Mucosa of stomach (tissue), 1 donor: ENCODE measurements around the gene TRIP13.

Source experiments
- H3K27me3 ChIP-seq: one replicate; pipeline ENCODE4 v1.7.0; 2013; ENCODE audit warnings: mild to moderate bottlenecking, low read length; ENCODE audit not compliant: control insufficient read depth, insufficient read depth
- H3K36me3 ChIP-seq: one replicate; pipeline ENCODE4 v1.7.0; 2013; ENCODE audit warnings: low read length; ENCODE audit not compliant: control insufficient read depth, insufficient read depth
- H3K4me1 ChIP-seq: one replicate; pipeline ENCODE4 v1.7.0; 2013; ENCODE audit warnings: mild to moderate bottlenecking, low read length; ENCODE audit not compliant: control insufficient read depth, insufficient read depth
- H3K4me3 ChIP-seq: one replicate; pipeline ENCODE4 v1.7.0; 2013; ENCODE audit warnings: low read length
- H3K9ac ChIP-seq: one replicate; pipeline ENCODE4 v1.7.0; 2013; ENCODE audit warnings: mild to moderate bottlenecking, low read length, moderate library complexity
- H3K9me3 ChIP-seq: one replicate; pipeline ENCODE4 v1.7.0; 2013; ENCODE audit warnings: mild to moderate bottlenecking, low read length, moderate library complexity; ENCODE audit not compliant: control insufficient read depth
- donor health status: Pancreatic carcinoma.

The TRIP13 gene

DNA sequence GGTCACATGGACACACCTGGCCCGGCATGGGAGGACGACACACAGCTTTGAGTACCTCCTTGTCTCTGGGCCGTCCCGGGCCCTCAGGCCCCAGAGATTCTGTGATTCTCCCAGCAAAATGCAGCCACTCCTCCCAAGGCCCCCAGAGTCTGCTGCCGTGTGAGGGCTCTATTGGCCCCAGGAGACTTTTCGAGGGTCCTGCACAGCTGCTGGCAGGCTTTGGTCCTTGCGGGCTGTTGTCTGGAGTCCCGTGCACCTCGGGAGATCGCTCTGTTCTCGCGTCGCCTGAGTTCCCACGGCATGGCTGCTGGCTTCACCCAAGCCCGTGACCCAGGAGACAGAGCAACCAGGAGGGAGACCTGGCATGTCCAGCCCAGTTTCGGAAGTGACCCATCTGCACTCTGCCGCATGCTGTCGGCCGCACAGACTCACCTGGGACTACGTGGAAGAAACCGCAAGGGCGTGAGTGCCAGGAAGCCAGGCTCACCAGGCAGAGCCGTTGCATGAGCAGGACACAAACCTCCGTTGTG is 69.1 kb downstream of the TRIP13 start:
- no peaks in the 10 kb centered on the region for H3K9me3 ChIP-seq
- no peaks in the 10 kb centered on the region for H3K36me3 ChIP-seq
- peaks cover 7% of the 10 kb centered on the region for H3K27me3 ChIP-seq
- H3K4me3 ChIP-seq: no peak overlapping the region
- no peak overlapping the region for H3K9ac ChIP-seq
- H3K4me1 ChIP-seq: peaks cover 16% of the 10 kb centered on the region

DNA sequence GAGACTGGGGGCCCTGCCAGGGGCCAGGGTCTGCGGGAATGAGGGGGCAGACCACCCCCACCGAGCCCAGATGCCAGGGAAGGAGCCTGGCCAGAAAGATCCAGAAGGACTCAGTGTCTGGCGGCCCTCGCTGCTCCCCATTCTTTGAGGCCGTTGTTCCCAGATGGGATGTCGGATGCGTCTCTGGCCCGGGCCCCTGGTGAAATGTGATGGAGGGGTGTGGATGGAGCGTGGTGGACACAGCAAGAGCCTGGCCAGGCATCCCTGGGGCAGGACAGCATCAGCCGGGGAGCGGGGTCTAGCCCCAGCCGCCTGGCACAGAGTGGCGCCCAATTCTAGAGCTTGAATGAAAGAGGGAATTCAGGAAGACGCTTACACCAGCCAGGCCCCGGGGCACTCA is 69.7 kb downstream of the TRIP13 start:
- Histone ChIP-seq H3K36me3 (no peaks in the 10 kb centered on the region), H3K9me3 (no peaks in the 10 kb centered on the region), H3K27me3 (peaks cover 3% of the 10 kb centered on the region), H3K9ac (no peak overlapping the region), H3K4me3 (no peak overlapping the region), H3K4me1 (peaks cover 10% of the 10 kb centered on the region)

DNA sequence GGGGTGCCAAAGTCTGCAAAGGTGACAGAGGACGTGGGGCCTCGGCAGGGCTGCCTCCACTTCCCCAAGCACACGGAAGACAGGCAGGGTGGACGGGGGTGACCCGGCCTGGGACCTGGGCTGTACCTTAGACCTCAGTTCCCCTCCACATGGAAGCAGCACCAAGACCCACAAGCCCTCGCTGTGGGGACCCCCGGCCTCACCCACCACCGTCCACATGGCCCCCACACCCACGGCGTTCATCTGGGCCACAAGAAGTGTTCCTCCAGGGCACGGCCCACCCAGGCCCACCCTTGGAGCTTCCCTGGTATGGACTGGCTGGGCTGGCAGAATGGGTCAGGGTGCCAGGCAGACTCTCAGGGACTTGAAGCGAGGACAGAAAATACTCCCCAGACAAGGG is 70.1 kb downstream of the TRIP13 start:
- H3K4me3 ChIP-seq: no peak overlapping the region
- no peak overlapping the region for H3K9ac ChIP-seq
- no peaks in the 10 kb centered on the region for H3K36me3 ChIP-seq
- peaks cover 6% of the 10 kb centered on the region for H3K4me1 ChIP-seq
- H3K9me3 ChIP-seq: no peaks in the 10 kb centered on the region
- peaks cover 3% of the 10 kb centered on the region for H3K27me3 ChIP-seq

DNA sequence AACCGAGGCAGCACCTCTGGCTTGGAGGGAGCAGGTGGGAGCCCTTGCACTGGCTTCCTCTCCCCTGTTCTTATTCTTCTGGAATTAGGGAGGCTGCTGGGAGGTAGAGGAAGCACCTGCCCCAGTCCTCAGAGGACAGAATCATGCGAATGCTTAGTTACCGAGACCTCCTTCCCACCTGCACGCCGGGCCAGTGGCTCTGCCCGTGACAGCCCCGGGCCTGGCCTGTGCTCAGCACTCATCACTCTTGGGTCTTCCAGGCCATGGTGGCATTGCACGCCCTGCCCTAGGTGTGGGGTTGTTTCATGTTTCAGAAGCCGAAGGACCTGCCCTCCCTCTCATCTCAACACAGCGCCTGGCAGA is 70.6 kb downstream of the TRIP13 start:
- H3K9ac ChIP-seq: no peak overlapping the region
- H3K36me3 ChIP-seq: no peaks in the 10 kb centered on the region
- H3K4me1 ChIP-seq: peaks cover 4% of the 10 kb centered on the region
- peaks cover 3% of the 10 kb centered on the region for H3K27me3 ChIP-seq
- H3K4me3 ChIP-seq: no peak overlapping the region
- no peaks in the 10 kb centered on the region for H3K9me3 ChIP-seq

DNA sequence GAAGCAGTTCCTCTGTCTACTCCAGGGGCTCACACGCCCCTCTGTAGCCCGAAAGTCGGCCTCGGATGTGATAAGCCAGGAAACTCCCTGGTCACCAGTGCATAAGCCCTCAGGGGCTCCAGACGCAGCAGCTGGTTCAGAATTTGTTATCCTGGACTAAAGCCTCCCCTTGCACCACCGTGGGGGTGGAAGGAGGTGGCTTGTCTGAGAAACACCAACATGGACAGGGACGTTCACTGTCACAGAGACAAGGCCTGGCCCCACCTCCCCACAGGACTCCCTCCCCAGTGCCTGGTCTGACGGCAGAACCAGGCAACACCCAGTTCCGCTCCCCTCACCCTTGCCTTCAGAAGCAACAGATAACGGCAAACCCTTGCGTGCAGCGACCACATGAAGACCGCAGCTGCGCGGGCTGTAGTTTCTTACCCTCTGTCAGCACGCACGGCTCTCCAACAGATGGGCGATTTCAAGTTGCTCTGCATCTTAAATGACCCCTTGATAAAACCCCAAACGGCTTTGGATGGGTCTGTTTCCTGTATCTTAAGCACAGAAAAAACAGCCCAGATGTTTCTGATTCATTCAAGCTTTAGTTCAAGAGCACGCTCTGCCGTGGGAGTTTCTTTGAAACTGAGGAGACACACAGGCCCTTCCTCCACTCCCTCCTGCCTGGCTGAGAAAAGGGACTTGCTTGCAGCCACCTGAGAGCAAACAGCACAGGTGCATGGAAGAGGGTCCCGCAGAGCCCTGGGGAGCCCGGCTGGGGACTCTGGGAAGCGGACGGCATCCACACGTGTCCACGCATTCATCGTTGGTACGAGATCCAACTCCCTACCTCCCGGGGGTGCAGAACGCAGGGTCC is 71.2 kb downstream of the TRIP13 start:
- peaks cover 3% of the 10 kb centered on the region for H3K4me1 ChIP-seq
- H3K4me3 ChIP-seq: no peak overlapping the region
- peaks cover 3% of the 10 kb centered on the region for H3K27me3 ChIP-seq
- no peak overlapping the region for H3K9ac ChIP-seq
- H3K36me3 ChIP-seq: no peaks in the 10 kb centered on the region
- H3K9me3 ChIP-seq: no peaks in the 10 kb centered on the region

DNA sequence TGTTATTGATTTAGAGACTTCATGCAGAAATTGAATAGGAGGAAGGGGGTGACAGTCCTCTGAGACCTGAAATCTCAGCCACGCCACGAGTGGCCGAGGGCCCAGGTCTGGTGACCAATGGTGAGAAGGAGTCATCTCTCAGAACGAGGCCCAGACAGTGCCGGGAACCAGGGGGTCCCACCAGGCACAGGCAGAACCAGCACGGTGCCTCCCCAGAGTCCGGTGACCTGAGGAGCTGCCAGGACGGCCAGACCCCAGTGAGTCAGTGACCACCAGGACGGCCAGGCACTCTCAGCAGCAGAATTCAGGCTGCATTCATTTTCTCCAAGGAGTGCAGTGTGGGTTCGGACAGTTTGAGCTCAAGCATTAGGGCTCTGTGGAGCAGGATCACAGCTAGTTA is 72.1 kb downstream of the TRIP13 start:
- Histone ChIP-seq H3K9ac (no peak overlapping the region), H3K36me3 (no peaks in the 10 kb centered on the region), H3K4me1 (peaks cover 3% of the 10 kb centered on the region), H3K9me3 (no peaks in the 10 kb centered on the region), H3K27me3 (peaks cover 3% of the 10 kb centered on the region), H3K4me3 (no peak overlapping the region)

DNA sequence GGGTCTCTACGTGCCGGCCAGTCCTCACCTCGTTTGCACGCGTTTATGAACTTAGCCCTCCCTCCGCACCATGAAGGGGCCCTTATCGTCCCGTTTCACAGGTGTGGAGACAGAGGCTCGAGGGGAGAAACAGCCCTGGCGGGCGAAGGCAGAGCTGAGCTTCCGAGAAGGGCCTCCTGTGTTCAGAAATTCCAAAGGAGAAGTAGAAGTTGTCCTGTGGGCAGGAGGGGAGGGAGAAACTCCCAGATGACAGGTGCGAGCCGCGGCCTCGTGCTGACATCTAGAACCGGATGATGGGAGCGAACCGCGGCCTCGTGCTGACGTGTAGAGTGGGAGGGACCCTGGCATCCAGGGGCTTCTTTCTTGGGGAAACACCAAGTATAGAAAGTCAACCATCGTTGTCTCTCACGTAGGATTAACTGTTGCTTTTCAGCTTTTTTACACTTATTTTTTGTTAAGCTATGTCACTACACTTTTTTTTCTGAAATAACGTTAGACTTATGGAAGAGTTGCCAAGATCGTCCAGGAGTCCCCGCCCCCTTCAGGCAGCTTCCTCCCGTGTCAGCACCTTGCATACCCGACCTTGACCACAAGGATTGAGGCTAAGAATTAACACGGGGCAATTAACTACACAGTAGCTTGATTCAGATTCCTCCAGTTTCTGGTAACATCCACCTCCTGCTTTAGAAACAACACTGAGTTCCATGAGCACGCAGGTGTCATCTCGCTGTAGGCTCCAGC is 73.1 kb downstream of the TRIP13 start:
- no peak overlapping the region for H3K4me3 ChIP-seq
- no peaks in the 10 kb centered on the region for H3K9me3 ChIP-seq
- no peaks in the 10 kb centered on the region for H3K36me3 ChIP-seq
- H3K27me3 ChIP-seq: peaks cover 3% of the 10 kb centered on the region
- no peak overlapping the region for H3K9ac ChIP-seq
- H3K4me1 ChIP-seq: no peaks in the 10 kb centered on the region

DNA sequence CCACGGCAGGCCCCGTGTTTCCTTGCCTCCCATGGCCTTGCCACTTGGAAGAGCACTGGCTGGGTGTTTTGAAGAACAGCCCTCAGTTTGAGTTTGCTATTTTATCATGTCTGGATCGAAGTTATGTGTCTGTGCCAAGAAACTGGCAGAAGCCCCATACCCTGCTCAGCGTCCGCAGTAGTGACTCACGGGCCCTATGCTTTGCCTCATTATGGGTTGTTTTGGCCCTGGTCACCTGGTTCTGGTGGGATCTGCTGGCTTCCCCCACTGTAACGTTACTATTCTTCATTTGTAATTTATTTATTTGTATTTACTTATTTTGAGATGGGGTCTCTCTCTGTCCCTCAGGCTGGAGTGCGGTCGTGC is 73.6 kb downstream of the TRIP13 start:
- no peaks in the 10 kb centered on the region for H3K9me3 ChIP-seq
- no peaks in the 10 kb centered on the region for H3K4me1 ChIP-seq
- peaks cover 3% of the 10 kb centered on the region for H3K27me3 ChIP-seq
- no peak overlapping the region for H3K9ac ChIP-seq
- H3K4me3 ChIP-seq: no peak overlapping the region
- H3K36me3 ChIP-seq: no peaks in the 10 kb centered on the region

DNA sequence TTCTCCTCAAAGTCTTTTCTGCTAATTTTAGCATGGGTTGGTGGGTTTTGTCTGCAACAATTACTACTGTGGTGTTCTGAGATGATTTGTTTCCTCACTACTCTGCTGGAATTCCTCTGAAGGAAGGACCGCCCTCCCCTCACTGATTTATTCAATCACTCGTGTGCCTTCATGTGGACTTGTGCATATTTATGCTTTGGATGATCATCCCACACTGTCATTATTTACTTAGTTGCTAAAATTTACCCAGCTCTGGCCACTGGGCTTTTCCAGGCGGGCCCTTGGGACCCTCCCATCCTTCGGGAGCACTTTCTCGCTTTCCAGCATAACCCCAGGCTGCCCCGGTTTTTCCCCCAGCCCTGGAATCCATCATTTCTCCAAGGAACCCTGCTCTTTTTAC is 74.3 kb downstream of the TRIP13 start:
- Histone ChIP-seq H3K9me3 (no peaks in the 10 kb centered on the region), H3K27me3 (peaks cover 3% of the 10 kb centered on the region)

More for the DNA sequence above, 74.3 kb downstream of the TRIP13 start:
- Histone ChIP-seq H3K36me3 (no peaks in the 10 kb centered on the region), H3K4me1 (no peaks in the 10 kb centered on the region), H3K4me3 (no peak overlapping the region), H3K9ac (no peak overlapping the region)
